H1 (cell line): ENCODE data around the gene POLR3H. TPM values are rescaled to one million over a fixed set of nuclear protein-coding genes. Genes with fewer than 3 reads are reported as not detected.

Experiments used
- CTCF ChIA-PET: fragments of 300-600 bp; sonication (Branson Sonifier 250); formaldehyde crosslinking; loops from one replicate; lab custom pipeline; 2021; ENCODE audit not compliant: partially characterized antibody; lab: Charles Lee
- POLR2A ChIA-PET: fragments of 300-600 bp; sonication (Branson Sonifier 250); formaldehyde crosslinking; loops from one replicate; lab custom pipeline; 2021; ENCODE audit warnings: inconsistent platforms; ENCODE audit not compliant: partially characterized antibody; lab: Charles Lee
- DNase-seq, 2 experiments: peaks; one replicate each; pipeline versions ENCODE4 v3.0.0 to v3.0.0-alpha.2; 2010 to 2022; ENCODE audit warnings: low spot score in 2 of 2, low read depth in 1 of 2, mixed read lengths in 1 of 2
- FAIRE-seq: peaks from 2 replicates; lab custom pipeline; 2011; peaks lifted over from hg19 to GRCh38; lab: Jason Lieb, UNC
- H2AFZ ChIP-seq: 2 replicates; pipeline ENCODE4 v1.8.1; 2012; ENCODE audit warnings: low read length, inconsistent platforms
- H2AK5ac ChIP-seq: 2 replicates; pipeline ENCODE4 v1.6.1; 2013; ENCODE audit warnings: low read depth, low read length
- H2BK120ac ChIP-seq: replicated peaks from 2 replicates; pipeline ENCODE3; 2013; ENCODE audit warnings: low read depth, low read length, inconsistent platforms
- H2BK12ac ChIP-seq: 2 replicates; pipeline ENCODE4 v1.6.1; 2013; ENCODE audit warnings: low read depth, low read length
- H2BK15ac ChIP-seq: 2 replicates; pipeline ENCODE4 v1.6.1; 2013; ENCODE audit warnings: low read length
- H2BK20ac ChIP-seq: 2 replicates; pipeline ENCODE4 v1.6.1; 2013; ENCODE audit warnings: low read length
- H2BK5ac ChIP-seq: 2 replicates; pipeline ENCODE4 v1.6.1; 2013; ENCODE audit warnings: low read depth, low read length
- H3K14ac ChIP-seq: 2 replicates; pipeline ENCODE4 v1.6.1; 2013; ENCODE audit warnings: inconsistent platforms; ENCODE audit not compliant: insufficient read length
- H3K18ac ChIP-seq: 2 replicates; pipeline ENCODE4 v1.6.1; 2013; ENCODE audit warnings: low read length; ENCODE audit errors: extremely low read depth
- H3K23ac ChIP-seq: 2 replicates; pipeline ENCODE4 v1.6.1; 2013; ENCODE audit warnings: inconsistent platforms; ENCODE audit not compliant: insufficient read length
- H3K23me2 ChIP-seq: 2 replicates; pipeline ENCODE4 v1.6.1; 2013; ENCODE audit warnings: low read depth, low read length
- H3K27ac ChIP-seq: 2 replicates; pipeline ENCODE4 v1.6.1; 2011; ENCODE audit warnings: low read depth, low read length, inconsistent platforms
- H3K27me3 ChIP-seq, 4 experiments: replicated peaks in 1 of 4; 1 replicate in 1 of 4; 2 replicates in 3 of 4; pipeline versions ENCODE4 v1.6.1 to v1.8.1; 2011 to 2013; ENCODE audit warnings: low read length in 3 of 4, mild to moderate bottlenecking in 3 of 4, inconsistent platforms in 2 of 4, mixed read lengths in 2 of 4, moderate library complexity in 1 of 4; ENCODE audit not compliant: control insufficient read depth in 3 of 4, insufficient read depth in 3 of 4; ENCODE audit errors: extremely low read depth in 1 of 4
- H3K36me3 ChIP-seq, 4 experiments: 2 replicates each; pipeline versions ENCODE4 v1.6.1 to v1.8.1; 2011 to 2013; ENCODE audit warnings: mild to moderate bottlenecking in 4 of 4, low read length in 3 of 4, moderate library complexity in 2 of 4, control low read depth in 1 of 4, inconsistent platforms in 1 of 4; ENCODE audit not compliant: insufficient read depth in 4 of 4, control insufficient read depth in 2 of 4
- H3K4ac ChIP-seq: replicated peaks from 2 replicates; pipeline ENCODE3; 2013; ENCODE audit warnings: low read length, low read depth, mixed read lengths, inconsistent platforms; ENCODE audit not compliant: insufficient read length
- H3K4me1 ChIP-seq, 4 experiments: replicated peaks in 1 of 4; 1 replicate in 1 of 4; 2 replicates in 3 of 4; pipeline versions ENCODE4 v1.6.1 to v1.8.1; 2011 to 2013; ENCODE audit warnings: low read length in 3 of 4, inconsistent platforms in 2 of 4, mixed read lengths in 1 of 4; ENCODE audit not compliant: insufficient read depth in 4 of 4, control insufficient read depth in 3 of 4
- H3K4me2 ChIP-seq, 2 experiments: 2 replicates each; pipeline versions ENCODE4 v1.6.1 to v1.8.1; 2011 to 2013; ENCODE audit warnings: low read depth in 2 of 2, low read length in 2 of 2, control low read depth in 1 of 2, inconsistent platforms in 1 of 2, mild to moderate bottlenecking in 1 of 2; ENCODE audit not compliant: insufficient read depth in 1 of 2
- H3K4me3 ChIP-seq, 4 experiments: fragments of 200-600, 300-600 bp in 1 of 4; sonication (generic), shearing (Covaris generic), sonication (Bioruptor Twin) in 1 of 4; 2 replicates each; pipeline versions ENCODE4 v1.5.1 to v1.8.1; 2011 to 2016; ENCODE audit warnings: low read length in 4 of 4, low read depth in 3 of 4, control low read depth in 2 of 4, inconsistent platforms in 2 of 4, mild to moderate bottlenecking in 2 of 4, mixed read lengths in 1 of 4, moderate library complexity in 1 of 4; ENCODE audit not compliant: insufficient read depth in 2 of 4; ENCODE audit errors: extremely low read depth in 1 of 4
- H3K56ac ChIP-seq: replicated peaks from 2 replicates; pipeline ENCODE3; 2013; ENCODE audit warnings: low read depth, mild to moderate bottlenecking, mixed read lengths, low read length, inconsistent platforms; ENCODE audit not compliant: insufficient read length
- H3K79me1 ChIP-seq: 2 replicates; pipeline ENCODE4 v1.6.1; 2013; ENCODE audit warnings: low read depth, low read length, control low read depth
- H3K79me2 ChIP-seq, 2 experiments: 2 replicates each; pipeline versions ENCODE4 v1.6.1 to v1.8.1; 2012 to 2013; ENCODE audit warnings: low read length in 2 of 2, mild to moderate bottlenecking in 2 of 2, inconsistent platforms in 1 of 2; ENCODE audit not compliant: insufficient read depth in 2 of 2, control insufficient read depth in 1 of 2
- H3K9ac ChIP-seq, 4 experiments: replicated peaks in 1 of 4; 1 replicate in 1 of 4; 2 replicates in 3 of 4; pipeline versions ENCODE4 v1.6.1 to v1.8.1; 2011 to 2013; ENCODE audit warnings: low read depth in 3 of 4, low read length in 3 of 4, control low read depth in 2 of 4, mild to moderate bottlenecking in 2 of 4, moderate library complexity in 2 of 4, inconsistent platforms in 1 of 4; ENCODE audit errors: extremely low read depth in 1 of 4
- H3K9me3 ChIP-seq, 2 experiments: 2 replicates each; pipeline versions ENCODE4 v1.6.1 to v1.8.1; 2012 to 2013; ENCODE audit warnings: mild to moderate bottlenecking in 2 of 2, moderate library complexity in 2 of 2, control low read depth in 1 of 2, inconsistent platforms in 1 of 2, low read depth in 1 of 2, low read length in 1 of 2, mixed read lengths in 1 of 2; ENCODE audit not compliant: insufficient read depth in 2 of 2
- H4K20me1 ChIP-seq, 2 experiments: replicated peaks in 1 of 2; 2 replicates each; pipeline versions ENCODE3 to v1.8.1; 2011 to 2013; ENCODE audit warnings: inconsistent platforms in 2 of 2, low read length in 2 of 2, mild to moderate bottlenecking in 1 of 2; ENCODE audit not compliant: insufficient read depth in 2 of 2, control insufficient read depth in 1 of 2
- H4K5ac ChIP-seq: 2 replicates; pipeline ENCODE4 v1.6.1; 2013; ENCODE audit warnings: low read length, low read depth, mixed read lengths, inconsistent platforms; ENCODE audit not compliant: insufficient read length
- H4K8ac ChIP-seq: 2 replicates; pipeline ENCODE4 v1.8.0; 2013; ENCODE audit warnings: mild to moderate bottlenecking, moderate library complexity, low read length, inconsistent platforms; ENCODE audit not compliant: insufficient read depth; ENCODE audit errors: extremely low read depth
- H4K91ac ChIP-seq: replicated peaks from 2 replicates; pipeline ENCODE3; 2013; ENCODE audit warnings: low read length, mixed read lengths, inconsistent platforms; ENCODE audit not compliant: insufficient read length
- CBX8 ChIP-seq: fragments of 300-800, 300-1000 bp; sonication (generic); IDR thresholded peaks from 2 replicates; pipeline ENCODE4 v1.7.1; 2016; ENCODE audit warnings: low read depth, low read length, borderline replicate concordance
- CHD1 ChIP-seq: IDR thresholded peaks from 2 replicates; pipeline ENCODE4 v1.6.1; 2012; ENCODE audit warnings: low read depth, low read length, improper control_type of control experiment
- RNF2 ChIP-seq: fragments of 200-900, 300-1000 bp; sonication (generic); IDR thresholded peaks from 2 replicates; pipeline ENCODE4 v1.7.1; 2016; ENCODE audit warnings: borderline replicate concordance, low read depth, mild to moderate bottlenecking, antibody characterized with exemption, low read length; ENCODE audit not compliant: poor library complexity, severe bottlenecking; ENCODE audit errors: missing control alignments
- TAF1 ChIP-seq: IDR thresholded peaks from 2 replicates; pipeline ENCODE4 v1.6.1; 2011; ENCODE audit warnings: mild to moderate bottlenecking, low read depth, low read length
- WGBS, 2 experiments: shearing (Covaris generic) in 1 of 2; methylation state at CpG; one replicate each; pipeline versions ENCODE4 v1.1.6 to v1.1.7; 2013 to 2015; ENCODE audit warnings: low lambda C conversion rate in 2 of 2, mixed read lengths in 2 of 2, inconsistent platforms in 1 of 2, low coverage in 1 of 2, missing lambda C conversion rate in 1 of 2; ENCODE audit not compliant: insufficient replicate concordance in 2 of 2, insufficient coverage in 1 of 2, insufficient read length in 1 of 2; ENCODE audit errors: extremely low coverage in 1 of 2, missing lambda C conversion rate in 1 of 2; 5-methylcytosine and 5-hydroxymethylcytosine counted together
- polyA plus RNA-seq, 7 experiments: library from polyadenylated mRNA; depleted of rRNA in 3 of 7; stranded (reverse) in 5 of 7; unstranded in 2 of 7; fragments of >200 nt in 5 of 7; fragments of 200-250 nt in 2 of 7; gene quantifications; 1 replicate in 5 of 7; 2 replicates in 1 of 7; 4 replicates in 1 of 7; pipeline versions ENCODE4 v1.2.1 to v1.2.3, GENCODE V29; 2011 to 2013; ENCODE audit warnings: missing spikeins in 2 of 7, mixed read lengths in 2 of 7
- total RNA-seq: library from RNA; stranded (reverse); fragmentation: NEBNext Ultra II Directional; extraction: Animal tissue kit (Norgen Biotek cat#: 25700); gene quantifications from 2 replicates; pipeline ENCODE4 v1.2.1, GENCODE V29; 2021

POLR3H gene
- total and polyA plus RNA-seq, 2 of the 8 experiments (the other 6 are each of a cell fraction or from before 2014, with no cell fraction given) = 29.7 to 39.2 TPM

- no peak overlapping the region for H3K14ac ChIP-seq
- peaks cover 4 to 64% of the 10 kb centered on the region in 2 experiments for H3K79me2 ChIP-seq
- DNase-seq (no peak), FAIRE-seq (peak; percentile 7)
- H2AFZ ChIP-seq = no peak overlapping the region
- H3K23ac ChIP-seq = no peak overlapping the region
- no peak overlapping the region for H3K4me3 ChIP-seq
- no peak for TF ChIP-seq CBX8
- TF ChIP-seq CHD1 = no peak
- no peak for TF ChIP-seq TAF1
- TF ChIP-seq RNF2 = no peak
- ChIA-PET CTCF (interaction anchor here (0.6 to 17.6 kb wide), 11 partner anchors 9 to 41 kb away, joined by 3 to 218 read pairs (median 5); no protein-coding TSS in a partner anchor), POLR2A (interaction anchor here (0.5 to 3.6 kb wide), 8 partner anchors 9 to 45 kb away, joined by 3 to 14 read pairs (median 5); partner anchors contain the start of genes ACO2, PHF5A and TOB2)
- 0 out of 7 replicates have a peak overlapping the region, but pooled peaks of 1 of the 4 experiments have one; percentile 4 for H3K9ac ChIP-seq
- no peak overlapping the region for H2BK15ac ChIP-seq
- no peak overlapping the region for H2BK20ac ChIP-seq
- H3K18ac ChIP-seq = no peak overlapping the region
- H3K4ac ChIP-seq = no peak overlapping the region
- H2BK120ac ChIP-seq = no peak overlapping the region
- no peak overlapping the region for H2AK5ac ChIP-seq
- H2BK5ac ChIP-seq = no peak overlapping the region
- H3K36me3 ChIP-seq = no peaks in the 10 kb centered on the region
- H3K23me2 ChIP-seq = no peaks in the 10 kb centered on the region
- no peak overlapping the region for H3K56ac ChIP-seq
- no peak overlapping the region for H4K5ac ChIP-seq
- no peak overlapping the region for H4K91ac ChIP-seq
- H4K20me1 ChIP-seq = peaks cover 0 to 8% of the 10 kb centered on the region in 2 experiments
- H2BK12ac ChIP-seq = no peak overlapping the region
- no peaks in the 10 kb centered on the region for H3K9me3 ChIP-seq
- H3K4me1 ChIP-seq = peaks cover 4 to 21% (median 14%) of the 10 kb centered on the region in 4 experiments; a peak in 6 of 7 replicates
- peaks cover 8% of the 10 kb centered on the region for H3K79me1 ChIP-seq
- 0 out of 4 replicates have a peak overlapping the region, but pooled peaks of 1 of the 2 experiments have one; percentile 13 for H3K4me2 ChIP-seq
- H3K27me3 ChIP-seq = no peaks in the 10 kb centered on the region
- no peak overlapping the region for H4K8ac ChIP-seq
- no peak overlapping the region for H3K27ac ChIP-seq
- 82% methylated on average over 5 of the region's 5 CpGs; no CpG with 5 or more reads in 1 of the 2 experiments for WGBS, 2 experiments
Observed at GRCh38 chr22:41491374-41492100, 52.7 kb downstream of the POLR3H start.
